ENCODE data around the gene KLK1.

The KLK1 gene

GRCh38 chr19:50835785-50836542 is 12.4 kb upstream of the KLK1 start:
- DNase-seq (ENCODE audit: low read depth) = peak; percentile 7

- DNase-seq (ENCODE audit: low read depth) = no peak
Observed at GRCh38 chr19:50835103-50835784, 11.7 kb upstream of the KLK1 start.

GRCh38 chr19:50833802-50834167 is 10.2 kb upstream of the KLK1 start:
- no peak for DNase-seq (ENCODE audit: low read depth)

- no peak for DNase-seq (ENCODE audit: low read depth)
Observed at GRCh38 chr19:50833117-50833801, 9.7 kb upstream of the KLK1 start, which contains the start of gene KLK15. Gene KLK15, minus strand, starts transcription at chr19:50833574. Its CDS starts 2,082 bp downstream, at chr19:50831492.

- no peak for DNase-seq (ENCODE audit: low read depth)
Observed at GRCh38 chr19:50832666-50833065, 9.1 kb upstream of the KLK1 start.

- no peak for DNase-seq (ENCODE audit: low read depth)
Observed at GRCh38 chr19:50831026-50831396, 7.4 kb upstream of the KLK1 start.

GRCh38 chr19:50830266-50831025 is 6.9 kb upstream of the KLK1 start:
- DNase-seq (ENCODE audit: low read depth) = no peak

GRCh38 chr19:50829801-50830200 is 6.2 kb upstream of the KLK1 start:
- DNase-seq (ENCODE audit: low read depth) = no peak

GRCh38 chr19:50827476-50827875 is 3.9 kb upstream of the KLK1 start:
- DNase-seq (ENCODE audit: low read depth) = no peak

GRCh38 chr19:50826492-50827240 is 3.1 kb upstream of the KLK1 start:
- no peak for DNase-seq (ENCODE audit: low read depth)

- DNase-seq (ENCODE audit: low read depth) = no peak
Observed at GRCh38 chr19:50822661-50823208, 852 bp downstream of the KLK1 start.

GRCh38 chr19:50821622-50822021 is 2.0 kb downstream of the KLK1 start:
- DNase-seq (ENCODE audit: low read depth) = no peak

GRCh38 chr19:50821248-50821612 is 2.4 kb downstream of the KLK1 start:
- no peak for DNase-seq (ENCODE audit: low read depth)

- no peak for DNase-seq (ENCODE audit: low read depth)
Observed at GRCh38 chr19:50820549-50821247, 2.9 kb downstream of the KLK1 start.

GRCh38 chr19:50820086-50820485 is 3.5 kb downstream of the KLK1 start:
- no peak for DNase-seq (ENCODE audit: low read depth)

- no peak for DNase-seq (ENCODE audit: low read depth)
Observed at GRCh38 chr19:50819636-50820035, 4.0 kb downstream of the KLK1 start.

GRCh38 chr19:50818859-50819472 is 4.6 kb downstream of the KLK1 start:
- DNase-seq (ENCODE audit: low read depth) = no peak

- DNase-seq (ENCODE audit: low read depth) = no peak
Observed at GRCh38 chr19:50817941-50818858, 5.4 kb downstream of the KLK1 start.

- no peak for DNase-seq (ENCODE audit: low read depth)
Observed at GRCh38 chr19:50815439-50815838, 8.1 kb downstream of the KLK1 start.

Measured in GM04504 (cell line).